ENCODE data around the gene PALM2AKAP2. TPM values are rescaled to one million over a fixed set of nuclear protein-coding genes. Genes with fewer than 3 reads are reported as not detected.

Gene PALM2AKAP2
- total and polyA plus RNA-seq, 2 experiments from 2014 or later: 2.5 to 7.9 TPM

GRCh38 chr9:109813829-109814228 lies 33.8 kb downstream of the PALM2AKAP2 start:
- no peak for ATAC-seq
- Histone ChIP-seq H3K27me3 (ENCODE audit: insufficient read depth) (no peaks in the 10 kb centered on the region), H3K4me1 (ENCODE audit: insufficient read depth) (0 out of 2 replicates have a peak, but pooled peaks cover 5% of the 10 kb centered on the region), H2AFZ (no peak overlapping the region), H3K9me2 (ENCODE audit: insufficient read depth) (peaks cover 26% of the 10 kb centered on the region; the same call in 1 of the 2 replicates), H3K4me2 (no peak overlapping the region), H3K4me3 (no peak overlapping the region), H3F3A (replicated peaks; ENCODE audit: low read depth) (no peaks in the 10 kb centered on the region), H4K20me1 (replicated peaks; ENCODE audit: insufficient read depth) (no peaks in the 10 kb centered on the region), H3K36me3 (ENCODE audit: insufficient read depth) (no peaks in the 10 kb centered on the region), H3K79me2 (replicated peaks; ENCODE audit: insufficient read depth) (no peaks in the 10 kb centered on the region), H3K27ac (ENCODE audit: low read depth) (no peak overlapping the region)
- no peak for DNase-seq (ENCODE audit: low spot score)
- Mint-ChIP-seq H3K27ac (no peak overlapping the region), H3K4me3 (no peak overlapping the region), H3K36me3 (ENCODE audit: low read depth) (no peaks in the 10 kb centered on the region), H3K4me1 (peaks cover 8% of the 10 kb centered on the region; the same call in 2 of the 3 replicates), H3K27me3 (ENCODE audit: insufficient read depth, low read depth, poor library complexity) (no peaks in the 10 kb centered on the region), H3K9me3 (no peaks in the 10 kb centered on the region)
- TF ChIP-seq NANOG (IDR thresholded peaks at IDR 0.05; ENCODE audit: borderline replicate concordance) (no peak), CTCF (conservative IDR thresholded peaks at IDR 0.05; ENCODE audit: low read depth in 2 of 2) (no peak), REST (IDR thresholded peaks at IDR 0.05; ENCODE audit: unreplicated experiment) (no peak), POLR2AphosphoS5 (IDR thresholded peaks at IDR 0.05; ENCODE audit: low read depth) (no peak), ETS1 (IDR thresholded peaks at IDR 0.05) (no peak), ZNF114 (CRISPR knock-in tag; IDR thresholded peaks at IDR 0.05) (no peak), EZH2 (IDR thresholded peaks at IDR 0.05; ENCODE audit: low read depth, unreplicated experiment) (no peak), JUNB (IDR thresholded peaks at IDR 0.05; ENCODE audit: unreplicated experiment) (no peak), ZNF462 (CRISPR knock-in tag; IDR thresholded peaks at IDR 0.05) (no peak), ZNF331 (CRISPR knock-in tag; IDR thresholded peaks at IDR 0.05; ENCODE audit: low read depth) (no peak), EZH2phosphoT487 (IDR thresholded peaks at IDR 0.05; ENCODE audit: unreplicated experiment) (no peak), STAT1 (IDR thresholded peaks at IDR 0.05; ENCODE audit: unreplicated experiment) (no peak), CREB1 (CRISPR knock-in tag; IDR thresholded peaks at IDR 0.05; ENCODE audit: low read depth) (no peak)

Data from GM23338 (cell line).